Hepatocyte (in vitro differentiated cells): ENCODE data around the gene NRG3. TPM values are rescaled to one million over a fixed set of nuclear protein-coding genes. Genes with fewer than 3 reads are reported as not detected.

Experiments
- DNase-seq: peaks from one replicate; pipeline ENCODE4 v3.0.0-alpha.2; 2016; ENCODE audit warnings: low spot score
- H2AFZ ChIP-seq: fragments of 200-600 bp; sonication (generic); 2 replicates; pipeline ENCODE4 v1.6.0; 2016; ENCODE audit warnings: antibody characterized with exemption, mild to moderate bottlenecking
- H3K27ac ChIP-seq: fragments of 200-600 bp; sonication (generic); 2 replicates; pipeline ENCODE4 v1.5.1; 2016; ENCODE audit warnings: mild to moderate bottlenecking
- H3K27me3 ChIP-seq: fragments of 200-600 bp; sonication (generic); 2 replicates; pipeline ENCODE4 v1.6.1; 2016
- H3K36me3 ChIP-seq: fragments of 200-600 bp; sonication (generic); replicated peaks from 2 replicates; pipeline ENCODE4 v1.5.1; 2016; ENCODE audit warnings: low read depth; ENCODE audit not compliant: insufficient read depth
- H3K4me1 ChIP-seq: fragments of 200-600 bp; sonication (generic); 2 replicates; pipeline ENCODE4 v1.5.1; 2016; ENCODE audit warnings: mild to moderate bottlenecking, moderate library complexity; ENCODE audit not compliant: insufficient read depth
- H3K4me2 ChIP-seq: fragments of 200-600 bp; sonication (generic); 2 replicates; pipeline ENCODE4 v1.6.0; 2016
- H3K4me3 ChIP-seq: fragments of 200-600 bp; sonication (generic); 2 replicates; pipeline ENCODE4 v1.5.1; 2016; ENCODE audit warnings: mild to moderate bottlenecking
- H3K79me2 ChIP-seq: fragments of 200-600 bp; sonication (generic); 2 replicates; pipeline ENCODE4 v1.6.0; 2017; ENCODE audit warnings: mild to moderate bottlenecking
- H3K9me2 ChIP-seq: fragments of 200-600 bp; sonication (generic); replicated peaks from 2 replicates; pipeline ENCODE4 v1.6.0; 2017; ENCODE audit warnings: mild to moderate bottlenecking; ENCODE audit not compliant: insufficient read depth
- H3K9me3 ChIP-seq: fragments of 200-600 bp; sonication (generic); 2 replicates; pipeline ENCODE4 v1.5.1; 2016; ENCODE audit warnings: low read depth, mild to moderate bottlenecking
- H4K20me1 ChIP-seq: fragments of 200-600 bp; sonication (generic); 2 replicates; pipeline ENCODE4 v1.6.0; 2016; ENCODE audit warnings: mild to moderate bottlenecking; ENCODE audit not compliant: insufficient read depth, poor library complexity, severe bottlenecking
- EZH2 ChIP-seq: fragments of 200-600 bp; sonication (generic); IDR thresholded peaks from 2 replicates; pipeline ENCODE4 v1.6.1; 2016; ENCODE audit warnings: antibody characterized with exemption, mild to moderate bottlenecking, borderline replicate concordance
- EZH2phosphoT487 ChIP-seq: fragments of 200-600 bp; sonication (generic); IDR thresholded peaks from one replicate; pipeline ENCODE4 v1.6.1; 2018; ENCODE audit warnings: antibody characterized with exemption, mild to moderate bottlenecking, low read depth, moderate library complexity; ENCODE audit not compliant: unreplicated experiment, severe bottlenecking
- WGBS: methylation state at CpG from one replicate; pipeline ENCODE4 v1.1.6; 2016; ENCODE audit warnings: low lambda C conversion rate; ENCODE audit errors: missing lambda C conversion rate; 5-methylcytosine and 5-hydroxymethylcytosine counted together
- polyA plus RNA-seq: library from polyadenylated mRNA; unstranded; fragments of >200 nt; fragmentation: Nextera tagmentation; extraction: Ambion mirVana; gene quantifications from 2 replicates; pipeline ENCODE4 v1.2.1, GENCODE V29; 2016
- total RNA-seq: library from RNA; depleted of rRNA; stranded (reverse); fragments of >200 nt; gene quantifications from 2 replicates; pipeline ENCODE4 v1.2.3, GENCODE V29; 2014
- TF ChIP-seq, protein P1 (sequence below): fragments of 200-600 bp; sonication (generic); IDR thresholded peaks from 2 replicates; pipeline ENCODE4 v1.5.1; 2016; ENCODE audit warnings: antibody characterized with exemption, mild to moderate bottlenecking; ENCODE audit not compliant: poor library complexity

The NRG3 gene
- total and polyA plus RNA-seq, 2 experiments from 2014 or later, result 0.57 to 2.0 TPM

DNA sequence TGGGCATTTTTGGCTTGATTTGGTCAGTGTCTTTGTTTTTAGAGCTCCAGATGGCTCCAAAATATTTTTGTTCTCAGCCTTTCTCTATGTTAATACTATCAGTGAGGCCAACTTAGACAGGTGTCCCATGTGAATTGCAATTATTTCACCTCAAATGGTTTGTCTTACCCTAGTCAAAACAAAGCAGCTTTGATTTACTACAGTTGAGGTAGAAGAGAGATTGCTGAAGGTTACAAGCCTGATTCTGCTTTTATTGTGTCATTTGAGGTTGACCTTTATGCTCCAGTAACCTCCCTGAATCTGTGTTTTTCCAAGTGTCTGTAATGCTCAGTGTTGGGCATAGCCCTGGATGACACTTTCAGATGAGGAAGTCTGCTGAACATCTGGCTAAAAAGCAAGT, 882.9 kb downstream of the NRG3 start:
- no peaks in the 10 kb centered on the region for H3K4me1 ChIP-seq
- no peak overlapping the region for H3K4me3 ChIP-seq
- TF ChIP-seq, protein P1, sequence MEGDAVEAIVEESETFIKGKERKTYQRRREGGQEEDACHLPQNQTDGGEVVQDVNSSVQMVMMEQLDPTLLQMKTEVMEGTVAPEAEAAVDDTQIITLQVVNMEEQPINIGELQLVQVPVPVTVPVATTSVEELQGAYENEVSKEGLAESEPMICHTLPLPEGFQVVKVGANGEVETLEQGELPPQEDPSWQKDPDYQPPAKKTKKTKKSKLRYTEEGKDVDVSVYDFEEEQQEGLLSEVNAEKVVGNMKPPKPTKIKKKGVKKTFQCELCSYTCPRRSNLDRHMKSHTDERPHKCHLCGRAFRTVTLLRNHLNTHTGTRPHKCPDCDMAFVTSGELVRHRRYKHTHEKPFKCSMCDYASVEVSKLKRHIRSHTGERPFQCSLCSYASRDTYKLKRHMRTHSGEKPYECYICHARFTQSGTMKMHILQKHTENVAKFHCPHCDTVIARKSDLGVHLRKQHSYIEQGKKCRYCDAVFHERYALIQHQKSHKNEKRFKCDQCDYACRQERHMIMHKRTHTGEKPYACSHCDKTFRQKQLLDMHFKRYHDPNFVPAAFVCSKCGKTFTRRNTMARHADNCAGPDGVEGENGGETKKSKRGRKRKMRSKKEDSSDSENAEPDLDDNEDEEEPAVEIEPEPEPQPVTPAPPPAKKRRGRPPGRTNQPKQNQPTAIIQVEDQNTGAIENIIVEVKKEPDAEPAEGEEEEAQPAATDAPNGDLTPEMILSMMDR, result no peak
- no peak for TF ChIP-seq EZH2
- no peak for TF ChIP-seq EZH2phosphoT487
- H3K36me3 ChIP-seq, result no peaks in the 10 kb centered on the region
- no peaks in the 10 kb centered on the region for H3K9me2 ChIP-seq
- H3K4me2 ChIP-seq, result no peak overlapping the region
- no peaks in the 10 kb centered on the region for H3K79me2 ChIP-seq
- no peak overlapping the region for H3K27ac ChIP-seq
- no peaks in the 10 kb centered on the region for H4K20me1 ChIP-seq
- no peak overlapping the region for H2AFZ ChIP-seq
- no peak for DNase-seq
- no peaks in the 10 kb centered on the region for H3K27me3 ChIP-seq
- H3K9me3 ChIP-seq, result no peaks in the 10 kb centered on the region

DNA sequence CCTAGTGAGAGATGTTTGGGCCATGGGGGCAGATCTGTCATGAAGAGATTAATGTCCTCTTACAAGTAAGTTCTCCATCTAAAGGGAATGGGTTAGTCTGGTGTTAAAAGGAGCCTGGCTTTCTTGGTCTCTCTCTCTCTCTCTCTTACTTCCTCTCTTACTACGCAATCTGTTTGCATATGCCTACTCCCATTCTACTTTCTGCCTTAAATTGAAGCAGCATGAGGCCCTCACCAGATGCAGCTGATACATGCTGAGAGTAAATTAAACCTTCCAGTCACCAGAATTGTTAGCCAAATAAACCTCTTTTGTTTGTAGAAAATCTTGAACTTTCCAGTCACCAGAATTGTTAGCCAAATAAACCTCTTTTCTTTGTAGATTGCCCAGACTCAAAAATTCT, 884.1 kb downstream of the NRG3 start:
- no peak for DNase-seq
- Histone ChIP-seq H3K4me2 (no peak overlapping the region), H3K79me2 (no peaks in the 10 kb centered on the region), H3K27ac (no peak overlapping the region), H2AFZ (no peak overlapping the region), H3K36me3 (no peaks in the 10 kb centered on the region), H3K4me1 (no peaks in the 10 kb centered on the region), H4K20me1 (no peaks in the 10 kb centered on the region), H3K9me3 (no peaks in the 10 kb centered on the region), H3K9me2 (no peaks in the 10 kb centered on the region), H3K4me3 (no peak overlapping the region), H3K27me3 (no peaks in the 10 kb centered on the region)
- whole genome bisulfite sequencing, result 85% methylated on average over 1 of the region's 1 CpG
- TF ChIP-seq, protein P1, result no peak
- TF ChIP-seq EZH2, result no peak
- TF ChIP-seq EZH2phosphoT487, result no peak

DNA sequence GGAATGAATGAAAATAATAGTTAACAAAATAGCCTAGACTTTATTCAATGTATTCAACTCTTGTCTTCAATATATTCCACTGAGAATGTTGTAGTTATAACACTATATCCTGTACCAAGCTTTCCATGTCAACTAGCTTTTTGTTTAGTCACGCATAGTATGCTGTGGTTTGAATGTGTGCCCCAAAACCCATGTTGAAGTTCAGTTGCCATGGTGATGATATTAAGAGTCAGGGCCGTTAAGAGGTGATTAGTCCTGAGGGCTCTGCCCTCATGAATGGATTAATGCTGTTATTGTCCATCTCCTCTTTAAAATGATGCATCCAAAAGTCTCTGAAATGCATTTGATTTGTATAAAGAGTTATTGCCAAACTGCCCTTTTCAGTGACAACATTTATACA, 887.6 kb downstream of the NRG3 start:
- Histone ChIP-seq H3K36me3 (no peaks in the 10 kb centered on the region), H3K9me3 (no peaks in the 10 kb centered on the region), H4K20me1 (no peaks in the 10 kb centered on the region), H3K4me3 (no peak overlapping the region), H3K4me2 (no peak overlapping the region), H3K4me1 (no peaks in the 10 kb centered on the region), H2AFZ (no peak overlapping the region), H3K79me2 (no peaks in the 10 kb centered on the region), H3K9me2 (no peaks in the 10 kb centered on the region), H3K27me3 (no peaks in the 10 kb centered on the region), H3K27ac (no peak overlapping the region)
- 83% methylated on average over 2 of the region's 2 CpGs for whole genome bisulfite sequencing
- no peak for TF ChIP-seq EZH2
- no peak for TF ChIP-seq EZH2phosphoT487
- TF ChIP-seq, protein P1, result no peak
- DNase-seq, result no peak

- TF ChIP-seq EZH2, result no peak
- TF ChIP-seq, protein P1, result no peak
- TF ChIP-seq EZH2phosphoT487, result no peak
- H3K27me3 ChIP-seq, result no peaks in the 10 kb centered on the region
- WGBS, result 88% methylated on average over 5 of the region's 5 CpGs
- H3K4me2 ChIP-seq, result no peak overlapping the region
- no peaks in the 10 kb centered on the region for H3K36me3 ChIP-seq
- DNase-seq, result no peak
- H3K9me3 ChIP-seq, result no peaks in the 10 kb centered on the region
- H2AFZ ChIP-seq, result no peak overlapping the region
- H4K20me1 ChIP-seq, result no peaks in the 10 kb centered on the region
- no peaks in the 10 kb centered on the region for H3K9me2 ChIP-seq
- H3K4me1 ChIP-seq, result no peaks in the 10 kb centered on the region
- no peak overlapping the region for H3K4me3 ChIP-seq
- H3K79me2 ChIP-seq, result no peaks in the 10 kb centered on the region
- no peak overlapping the region for H3K27ac ChIP-seq
Observed at GRCh38 chr10:82768040-82768439, 893.0 kb downstream of the NRG3 start.
